HepG2 (cell line): ENCODE results near the gene PNP. TPM values are rescaled to one million over a fixed set of nuclear protein-coding genes. Genes with fewer than 3 reads are reported as not detected.
A peak's percentile ranks its signal among the peaks of the same experiment; 100 is the strongest.

Source experiments
- ELK4 ChIP-seq: sonication (generic); formaldehyde crosslinking; IDR thresholded peaks from 2 replicates; pipeline ENCODE4 v1.9.0; 2021; ENCODE audit warnings: missing genetic modification reagents, borderline replicate concordance
- HOXA7 ChIP-seq: sonication (generic); formaldehyde crosslinking; IDR thresholded peaks from 2 replicates; pipeline ENCODE4 v1.8.1; 2022; ENCODE audit warnings: mild to moderate bottlenecking, missing genetic modification reagents, moderate library complexity
- MED1 ChIP-seq: sonication (generic); formaldehyde crosslinking; IDR thresholded peaks from 2 replicates; pipeline ENCODE4 v1.4.0; 2020; ENCODE audit warnings: missing genetic modification reagents
- MTERF4 ChIP-seq: sonication (generic); formaldehyde crosslinking; IDR thresholded peaks from 2 replicates; pipeline ENCODE4 v1.8.0; 2023; ENCODE audit warnings: mild to moderate bottlenecking, missing genetic modification reagents
- NFAT5 ChIP-seq: sonication (generic); formaldehyde crosslinking; IDR thresholded peaks from 2 replicates; pipeline ENCODE4 v1.4.0; 2020; ENCODE audit warnings: missing genetic modification reagents
- RXRB ChIP-seq: IDR thresholded peaks from 2 replicates; pipeline ENCODE4 v1.6.1; 2016; ENCODE audit warnings: borderline replicate concordance, missing genetic modification reagents, missing compliant biosample characterization
- TAF1 ChIP-seq: sonication (generic); formaldehyde crosslinking; IDR thresholded peaks from 2 replicates; pipeline ENCODE4 v1.4.0; 2020; ENCODE audit warnings: missing genetic modification reagents
- ZFP37 ChIP-seq: sonication (generic); formaldehyde crosslinking; IDR thresholded peaks from 2 replicates; pipeline ENCODE4 v1.4.0; 2020; ENCODE audit warnings: missing genetic modification reagents, borderline replicate concordance
- ZNF34 ChIP-seq: sonication (generic); formaldehyde crosslinking; IDR thresholded peaks from 2 replicates; pipeline ENCODE4 v1.4.0; 2020; ENCODE audit warnings: mild to moderate bottlenecking, missing genetic modification reagents, borderline replicate concordance
- polyA plus RNA-seq, 8 experiments: library from polyadenylated mRNA; depleted of rRNA in 3 of 8; stranded (reverse) in 7 of 8; unstranded in 1 of 8; fragments of >200 nt; fragmentation: Illumina TruSeq in 4 of 8; extraction: Trizol in 4 of 8; gene quantifications; 2 replicates each; pipeline versions ENCODE4 v1.2.1 to v1.2.3, GENCODE V29; 2011 to 2016; ENCODE audit warnings: low read depth in 4 of 8, missing spikeins in 1 of 8, mixed read lengths in 1 of 8; ENCODE audit not compliant: insufficient read depth in 1 of 8
- total RNA-seq, 5 experiments: library from RNA; depleted of rRNA; stranded (reverse); fragments of >200 nt; fragmentation: Illumina TruSeq; extraction: Trizol; gene quantifications; 2 replicates each; pipeline ENCODE4 v1.2.3, GENCODE V29; 2016; ENCODE audit warnings: low read depth in 1 of 5
- TF ChIP-seq, protein P1 (sequence below): sonication (generic); formaldehyde crosslinking; IDR thresholded peaks from 2 replicates; pipeline ENCODE4 v1.5.0; 2020; ENCODE audit warnings: mild to moderate bottlenecking, missing genetic modification reagents, borderline replicate concordance

The PNP gene
- total and polyA plus RNA-seq, 2 of the 13 experiments (the other 11 are each of a cell fraction or from before 2014, with no cell fraction given), result 45.4 to 74.8 TPM

GRCh38 chr14:20454516-20455354, 14.5 kb upstream of the PNP start, which contains the start of the genes APEX1 and OSGEP (continued):
- no peak; the same call in 1 of the 2 replicates for TF ChIP-seq NFAT5 (CRISPR knock-in tag)
- TF ChIP-seq, protein P1, sequence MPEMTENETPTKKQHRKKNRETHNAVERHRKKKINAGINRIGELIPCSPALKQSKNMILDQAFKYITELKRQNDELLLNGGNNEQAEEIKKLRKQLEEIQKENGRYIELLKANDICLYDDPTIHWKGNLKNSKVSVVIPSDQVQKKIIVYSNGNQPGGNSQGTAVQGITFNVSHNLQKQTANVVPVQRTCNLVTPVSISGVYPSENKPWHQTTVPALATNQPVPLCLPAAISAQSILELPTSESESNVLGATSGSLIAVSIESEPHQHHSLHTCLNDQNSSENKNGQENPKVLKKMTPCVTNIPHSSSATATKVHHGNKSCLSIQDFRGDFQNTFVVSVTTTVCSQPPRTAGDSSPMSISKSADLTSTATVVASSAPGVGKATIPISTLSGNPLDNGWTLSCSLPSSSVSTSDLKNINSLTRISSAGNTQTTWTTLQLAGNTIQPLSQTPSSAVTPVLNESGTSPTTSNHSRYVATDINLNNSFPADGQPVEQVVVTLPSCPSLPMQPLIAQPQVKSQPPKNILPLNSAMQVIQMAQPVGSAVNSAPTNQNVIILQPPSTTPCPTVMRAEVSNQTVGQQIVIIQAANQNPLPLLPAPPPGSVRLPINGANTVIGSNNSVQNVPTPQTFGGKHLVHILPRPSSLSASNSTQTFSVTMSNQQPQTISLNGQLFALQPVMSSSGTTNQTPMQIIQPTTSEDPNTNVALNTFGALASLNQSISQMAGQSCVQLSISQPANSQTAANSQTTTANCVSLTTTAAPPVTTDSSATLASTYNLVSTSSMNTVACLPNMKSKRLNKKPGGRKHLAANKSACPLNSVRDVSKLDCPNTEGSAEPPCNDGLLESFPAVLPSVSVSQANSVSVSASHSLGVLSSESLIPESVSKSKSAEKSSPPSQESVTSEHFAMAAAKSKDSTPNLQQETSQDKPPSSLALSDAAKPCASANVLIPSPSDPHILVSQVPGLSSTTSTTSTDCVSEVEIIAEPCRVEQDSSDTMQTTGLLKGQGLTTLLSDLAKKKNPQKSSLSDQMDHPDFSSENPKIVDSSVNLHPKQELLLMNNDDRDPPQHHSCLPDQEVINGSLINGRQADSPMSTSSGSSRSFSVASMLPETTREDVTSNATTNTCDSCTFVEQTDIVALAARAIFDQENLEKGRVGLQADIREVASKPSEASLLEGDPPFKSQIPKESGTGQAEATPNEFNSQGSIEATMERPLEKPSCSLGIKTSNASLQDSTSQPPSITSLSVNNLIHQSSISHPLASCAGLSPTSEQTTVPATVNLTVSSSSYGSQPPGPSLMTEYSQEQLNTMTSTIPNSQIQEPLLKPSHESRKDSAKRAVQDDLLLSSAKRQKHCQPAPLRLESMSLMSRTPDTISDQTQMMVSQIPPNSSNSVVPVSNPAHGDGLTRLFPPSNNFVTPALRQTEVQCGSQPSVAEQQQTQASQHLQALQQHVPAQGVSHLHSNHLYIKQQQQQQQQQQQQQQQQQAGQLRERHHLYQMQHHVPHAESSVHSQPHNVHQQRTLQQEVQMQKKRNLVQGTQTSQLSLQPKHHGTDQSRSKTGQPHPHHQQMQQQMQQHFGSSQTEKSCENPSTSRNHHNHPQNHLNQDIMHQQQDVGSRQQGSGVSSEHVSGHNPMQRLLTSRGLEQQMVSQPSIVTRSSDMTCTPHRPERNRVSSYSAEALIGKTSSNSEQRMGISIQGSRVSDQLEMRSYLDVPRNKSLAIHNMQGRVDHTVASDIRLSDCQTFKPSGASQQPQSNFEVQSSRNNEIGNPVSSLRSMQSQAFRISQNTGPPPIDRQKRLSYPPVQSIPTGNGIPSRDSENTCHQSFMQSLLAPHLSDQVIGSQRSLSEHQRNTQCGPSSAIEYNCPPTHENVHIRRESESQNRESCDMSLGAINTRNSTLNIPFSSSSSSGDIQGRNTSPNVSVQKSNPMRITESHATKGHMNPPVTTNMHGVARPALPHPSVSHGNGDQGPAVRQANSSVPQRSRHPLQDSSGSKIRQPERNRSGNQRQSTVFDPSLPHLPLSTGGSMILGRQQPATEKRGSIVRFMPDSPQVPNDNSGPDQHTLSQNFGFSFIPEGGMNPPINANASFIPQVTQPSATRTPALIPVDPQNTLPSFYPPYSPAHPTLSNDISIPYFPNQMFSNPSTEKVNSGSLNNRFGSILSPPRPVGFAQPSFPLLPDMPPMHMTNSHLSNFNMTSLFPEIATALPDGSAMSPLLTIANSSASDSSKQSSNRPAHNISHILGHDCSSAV, result no peak
- TF ChIP-seq MTERF4 (CRISPR knock-in tag), result 0 out of 2 replicates have a peak, but pooled peaks have one; percentile 92
- TF ChIP-seq ZNF34 (CRISPR knock-in tag), result peak; percentile 74
- no peak; the same call in none of the 2 replicates for TF ChIP-seq RXRB
- peak; percentile 91 for TF ChIP-seq TAF1 (CRISPR knock-in tag)
- 0 out of 2 replicates have a peak, but pooled peaks have one; percentile 17 for TF ChIP-seq ZFP37
- no peak for TF ChIP-seq HOXA7
- no peak for TF ChIP-seq ELK4 (CRISPR knock-in tag)
- TF ChIP-seq MED1, result peak; percentile 45
